ENCODE results near the gene ARHGAP26.

DNA sequence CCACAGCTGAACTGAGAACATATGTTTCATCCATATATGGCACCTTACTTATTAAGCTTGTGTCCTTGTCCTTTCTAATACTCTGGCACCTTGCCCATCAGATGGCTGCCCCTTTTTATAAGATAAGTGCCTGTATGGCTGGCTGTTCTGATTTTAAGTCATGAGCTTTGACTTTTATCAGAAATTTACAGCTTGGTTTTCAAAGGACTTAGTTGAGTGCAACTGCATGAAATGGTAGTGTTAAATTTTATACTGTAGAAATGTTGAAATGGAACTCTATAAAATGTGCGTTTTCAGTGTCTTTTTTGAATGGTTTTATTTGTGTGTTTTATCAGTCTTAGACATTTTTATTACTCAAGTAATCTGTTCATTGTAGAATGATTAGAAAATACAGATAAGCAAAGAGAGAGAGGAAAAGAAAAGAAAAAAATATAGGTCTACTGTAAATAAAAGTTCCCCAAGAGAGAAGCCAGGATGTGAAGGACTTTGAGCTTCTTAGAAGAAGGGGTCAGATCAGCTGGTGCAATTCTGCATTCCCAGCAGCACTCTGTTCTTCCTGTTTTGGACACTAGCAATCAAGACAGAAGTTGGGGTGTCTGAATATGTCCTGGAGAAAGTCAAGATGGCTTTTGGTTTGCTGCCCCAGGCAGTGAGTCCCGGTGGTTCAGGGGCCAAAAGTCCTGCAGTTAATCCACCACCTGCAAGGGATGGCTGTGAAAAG, 38.9 kb downstream of the ARHGAP26 start:
- TF ChIP-seq, protein P1, sequence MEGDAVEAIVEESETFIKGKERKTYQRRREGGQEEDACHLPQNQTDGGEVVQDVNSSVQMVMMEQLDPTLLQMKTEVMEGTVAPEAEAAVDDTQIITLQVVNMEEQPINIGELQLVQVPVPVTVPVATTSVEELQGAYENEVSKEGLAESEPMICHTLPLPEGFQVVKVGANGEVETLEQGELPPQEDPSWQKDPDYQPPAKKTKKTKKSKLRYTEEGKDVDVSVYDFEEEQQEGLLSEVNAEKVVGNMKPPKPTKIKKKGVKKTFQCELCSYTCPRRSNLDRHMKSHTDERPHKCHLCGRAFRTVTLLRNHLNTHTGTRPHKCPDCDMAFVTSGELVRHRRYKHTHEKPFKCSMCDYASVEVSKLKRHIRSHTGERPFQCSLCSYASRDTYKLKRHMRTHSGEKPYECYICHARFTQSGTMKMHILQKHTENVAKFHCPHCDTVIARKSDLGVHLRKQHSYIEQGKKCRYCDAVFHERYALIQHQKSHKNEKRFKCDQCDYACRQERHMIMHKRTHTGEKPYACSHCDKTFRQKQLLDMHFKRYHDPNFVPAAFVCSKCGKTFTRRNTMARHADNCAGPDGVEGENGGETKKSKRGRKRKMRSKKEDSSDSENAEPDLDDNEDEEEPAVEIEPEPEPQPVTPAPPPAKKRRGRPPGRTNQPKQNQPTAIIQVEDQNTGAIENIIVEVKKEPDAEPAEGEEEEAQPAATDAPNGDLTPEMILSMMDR (conservative IDR thresholded peaks at IDR 0.05; ENCODE audit: low read depth in 2 of 2), result no peak
- no peak for TF ChIP-seq EZH2phosphoT487 (IDR thresholded peaks at IDR 0.05; ENCODE audit: unreplicated experiment)
- no peak for TF ChIP-seq POLR2AphosphoS5 (IDR thresholded peaks at IDR 0.05; ENCODE audit: low read depth)
- no peak for TF ChIP-seq EZH2 (IDR thresholded peaks at IDR 0.05; ENCODE audit: low read depth, unreplicated experiment)
- no peak for TF ChIP-seq JUNB (IDR thresholded peaks at IDR 0.05; ENCODE audit: unreplicated experiment)
- TF ChIP-seq, protein P2, sequence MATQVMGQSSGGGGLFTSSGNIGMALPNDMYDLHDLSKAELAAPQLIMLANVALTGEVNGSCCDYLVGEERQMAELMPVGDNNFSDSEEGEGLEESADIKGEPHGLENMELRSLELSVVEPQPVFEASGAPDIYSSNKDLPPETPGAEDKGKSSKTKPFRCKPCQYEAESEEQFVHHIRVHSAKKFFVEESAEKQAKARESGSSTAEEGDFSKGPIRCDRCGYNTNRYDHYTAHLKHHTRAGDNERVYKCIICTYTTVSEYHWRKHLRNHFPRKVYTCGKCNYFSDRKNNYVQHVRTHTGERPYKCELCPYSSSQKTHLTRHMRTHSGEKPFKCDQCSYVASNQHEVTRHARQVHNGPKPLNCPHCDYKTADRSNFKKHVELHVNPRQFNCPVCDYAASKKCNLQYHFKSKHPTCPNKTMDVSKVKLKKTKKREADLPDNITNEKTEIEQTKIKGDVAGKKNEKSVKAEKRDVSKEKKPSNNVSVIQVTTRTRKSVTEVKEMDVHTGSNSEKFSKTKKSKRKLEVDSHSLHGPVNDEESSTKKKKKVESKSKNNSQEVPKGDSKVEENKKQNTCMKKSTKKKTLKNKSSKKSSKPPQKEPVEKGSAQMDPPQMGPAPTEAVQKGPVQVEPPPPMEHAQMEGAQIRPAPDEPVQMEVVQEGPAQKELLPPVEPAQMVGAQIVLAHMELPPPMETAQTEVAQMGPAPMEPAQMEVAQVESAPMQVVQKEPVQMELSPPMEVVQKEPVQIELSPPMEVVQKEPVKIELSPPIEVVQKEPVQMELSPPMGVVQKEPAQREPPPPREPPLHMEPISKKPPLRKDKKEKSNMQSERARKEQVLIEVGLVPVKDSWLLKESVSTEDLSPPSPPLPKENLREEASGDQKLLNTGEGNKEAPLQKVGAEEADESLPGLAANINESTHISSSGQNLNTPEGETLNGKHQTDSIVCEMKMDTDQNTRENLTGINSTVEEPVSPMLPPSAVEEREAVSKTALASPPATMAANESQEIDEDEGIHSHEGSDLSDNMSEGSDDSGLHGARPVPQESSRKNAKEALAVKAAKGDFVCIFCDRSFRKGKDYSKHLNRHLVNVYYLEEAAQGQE (IDR thresholded peaks at IDR 0.05; ENCODE audit: unreplicated experiment), result no peak
- no peak for TF ChIP-seq STAT1 (IDR thresholded peaks at IDR 0.05; ENCODE audit: unreplicated experiment)

Data from GM23338 (cell line).